CD4-positive, alpha-beta T cell treated with Interleukin-17A for 1 hour (primary cell): ENCODE measurements around the gene PJVK.
A peak's percentile ranks its signal among the peaks of the same experiment; 100 is the strongest.
"Not testable (repeated sequence)": the region's sequence is repeated elsewhere in the genome, so short reads cannot be mapped to it uniquely, and the experiment has no call there.

Experiments
- DNase-seq: peaks from one replicate; pipeline ENCODE4 v3.0.0-alpha.2; 2020

The PJVK gene

GRCh38 chr2:178441426-178441825, 9.8 kb upstream of the PJVK start:
- DNase-seq = no peak

- DNase-seq = peak; percentile 23
Observed at GRCh38 chr2:178448968-178449661, 2.1 kb upstream of the PJVK start.

- DNase-seq = no peak
Observed at GRCh38 chr2:178449700-178450523, 1.3 kb upstream of the PJVK start.

- peak; percentile 87 for DNase-seq
Observed at GRCh38 chr2:178450524-178450773, 729 bp upstream of the PJVK start.

- no peak for DNase-seq
Observed at GRCh38 chr2:178452334-178452733, 1.2 kb downstream of the PJVK start.

- DNase-seq = no peak
Observed at GRCh38 chr2:178452870-178453269, 1.7 kb downstream of the PJVK start.

GRCh38 chr2:178455947-178456346, 4.8 kb downstream of the PJVK start:
- no peak for DNase-seq

- DNase-seq = no peak
Observed at GRCh38 chr2:178457390-178457886, 6.3 kb downstream of the PJVK start.

- DNase-seq = no peak
Observed at GRCh38 chr2:178469219-178469849, 18.2 kb downstream of the PJVK start.

- DNase-seq = not testable (repeated sequence)
Observed at GRCh38 chr2:178471313-178471712, 20.1 kb downstream of the PJVK start.

- DNase-seq = no peak
Observed at GRCh38 chr2:178473373-178473772, 22.2 kb downstream of the PJVK start.

- no peak for DNase-seq
Observed at GRCh38 chr2:178473931-178474330, 22.8 kb downstream of the PJVK start.

GRCh38 chr2:178474560-178474959, 23.4 kb downstream of the PJVK start:
- DNase-seq = no peak

GRCh38 chr2:178476477-178476876, 25.3 kb downstream of the PJVK start:
- no peak for DNase-seq

- no peak for DNase-seq
Observed at GRCh38 chr2:178477443-178478129, 26.4 kb downstream of the PJVK start.

GRCh38 chr2:178478130-178478438, 26.9 kb downstream of the PJVK start:
- DNase-seq = no peak

GRCh38 chr2:178478439-178479274, 27.5 kb downstream of the PJVK start, which contains the start of gene FKBP7:
Gene FKBP7 (minus strand): TSS chr2:178478600. CDS start chr2:178478499, 101 bp downstream.
- DNase-seq = peak; percentile 87

- DNase-seq = no peak
Observed at GRCh38 chr2:178479275-178479616, 28.1 kb downstream of the PJVK start.

- DNase-seq = no peak
Observed at GRCh38 chr2:178479758-178480226, 28.6 kb downstream of the PJVK start.

- peak; percentile 86 for DNase-seq
Observed at GRCh38 chr2:178480227-178481181, 29.3 kb downstream of the PJVK start, which contains the start of gene PLEKHA3. Gene PLEKHA3 (plus strand): TSS chr2:178480457. CDS start chr2:178480870, 413 bp downstream.

GRCh38 chr2:178482437-178482836, 31.3 kb downstream of the PJVK start:
- no peak for DNase-seq
